GM20431 (cell line): Measurements from ENCODE around the gene SLCO3A1.

Experiments used
- in situ Hi-C: fragments of 300-500 bp; cut with MseI, MboI; formaldehyde crosslinking; loops from one replicate; pipeline ENCODE4 v1.15.0; 2020; ENCODE audit warnings: low sequenced_read_pairs; ENCODE audit not compliant: unreplicated experiment

Gene SLCO3A1

DNA sequence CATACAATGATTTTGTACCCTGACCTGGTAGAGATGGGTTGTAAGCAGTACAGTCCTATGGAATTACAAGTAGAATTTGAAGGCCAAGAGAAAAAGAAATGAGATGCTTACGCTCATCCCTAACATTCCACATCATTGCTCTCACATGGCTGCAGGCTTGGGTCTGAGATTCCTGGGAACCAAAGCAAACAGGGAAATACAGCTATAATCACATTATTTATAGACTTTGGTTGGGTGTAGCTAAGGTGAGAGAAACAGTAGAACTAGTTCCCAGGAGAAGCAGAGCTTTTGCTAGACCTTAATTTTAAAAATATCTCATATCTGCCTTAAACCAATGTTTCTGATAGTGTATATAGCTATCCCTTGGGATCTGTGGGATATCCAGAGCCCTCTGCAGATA lies 51.4 kb downstream of the SLCO3A1 start:
- in situ Hi-C loops: no loop called here

DNA sequence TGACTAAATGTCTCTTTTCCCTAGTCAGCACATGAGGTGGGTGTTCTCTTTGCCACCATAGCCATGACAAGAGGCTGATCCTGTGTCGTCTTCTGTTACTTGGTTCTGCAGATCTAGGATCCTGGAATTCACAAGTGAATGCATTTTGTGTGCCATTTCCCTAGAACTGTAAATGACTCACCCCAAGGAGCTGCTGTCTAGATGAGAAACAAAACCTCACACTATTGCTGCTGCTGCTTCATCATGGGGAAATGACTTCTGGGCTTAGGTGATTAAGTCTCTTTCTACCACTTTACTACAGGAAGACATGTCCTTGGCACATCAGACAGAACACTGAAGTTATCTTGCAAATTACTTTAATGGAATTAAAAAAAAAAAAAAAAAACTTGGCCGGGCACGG lies 54.9 kb downstream of the SLCO3A1 start:
- in situ Hi-C loops: no loop called here

GRCh38 chr15:91909111-91909510 lies 55.6 kb downstream of the SLCO3A1 start:
- in situ Hi-C loops: no loop called here

DNA sequence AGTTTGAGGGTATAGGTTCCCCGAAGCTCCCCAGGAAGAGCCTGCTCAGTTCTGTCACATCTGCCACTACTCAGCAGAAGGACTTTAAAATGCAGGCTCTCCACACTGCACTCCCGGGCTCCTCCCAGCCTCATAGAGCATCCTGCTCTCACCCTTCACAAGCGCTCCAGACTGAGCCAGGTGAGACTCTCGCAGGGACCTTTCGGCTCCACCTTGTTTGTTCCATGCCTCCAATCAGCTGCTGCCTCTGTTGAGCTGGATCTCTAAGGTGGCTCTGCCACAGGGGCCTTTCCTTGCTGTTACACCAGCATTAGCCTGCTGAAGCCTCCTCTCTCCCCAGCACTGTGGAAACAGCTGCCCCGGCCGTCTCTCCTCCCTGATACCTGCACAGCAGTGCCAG lies 56.1 kb downstream of the SLCO3A1 start:
- in situ Hi-C loops: no loop called here

- in situ Hi-C loops: no loop called here
These were observed 58.3 kb downstream of the SLCO3A1 start for GRCh38 chr15:91911844-91912243.

- in situ Hi-C loops: no loop called here
These were observed 58.8 kb downstream of the SLCO3A1 start for GRCh38 chr15:91912336-91912735.

DNA sequence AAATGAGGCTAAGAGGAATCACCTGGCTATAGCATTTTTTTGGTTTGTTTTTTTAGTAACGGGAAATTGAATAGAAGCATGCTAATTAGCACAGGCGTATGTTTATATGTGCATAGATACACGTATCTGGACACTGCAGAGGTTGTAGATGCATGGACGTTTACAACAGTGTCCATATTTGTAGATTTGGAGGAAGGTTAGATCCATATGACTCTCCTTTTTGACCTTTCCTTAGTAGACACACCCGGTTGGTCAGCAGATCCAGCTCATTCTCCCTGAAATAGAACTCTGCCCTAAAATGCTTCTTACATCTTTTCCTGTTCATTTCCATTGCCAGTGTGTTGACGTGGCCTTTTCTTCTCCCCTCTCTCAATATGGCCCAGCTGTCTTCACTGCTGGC lies 60.1 kb downstream of the SLCO3A1 start:
- in situ Hi-C loops: no loop called here

DNA sequence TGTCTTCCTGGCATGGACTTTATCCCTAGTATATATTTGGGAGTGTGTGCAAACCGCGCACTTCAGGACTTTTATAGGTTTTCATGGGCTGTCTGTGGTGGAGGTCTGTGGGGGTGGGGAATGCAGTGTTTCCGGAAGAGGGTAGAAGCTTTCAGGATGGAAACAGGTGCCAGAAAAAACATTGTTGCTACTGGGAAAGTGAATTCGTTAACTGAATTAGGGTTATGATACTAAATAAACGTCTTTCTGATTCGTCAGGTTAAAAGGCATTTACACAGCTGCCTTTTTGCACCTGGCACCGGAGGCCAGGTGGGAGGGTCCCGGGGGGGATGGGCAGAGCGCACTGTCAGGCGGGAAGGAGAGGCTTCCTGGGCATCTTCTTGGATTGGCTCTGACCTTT lies 62.1 kb downstream of the SLCO3A1 start:
- in situ Hi-C loops: no loop called here

GRCh38 chr15:91916051-91916450 lies 62.5 kb downstream of the SLCO3A1 start:
- in situ Hi-C loops: no loop called here

GRCh38 chr15:91917686-91918360 lies 64.3 kb downstream of the SLCO3A1 start:
- in situ Hi-C loops: no loop called here

DNA sequence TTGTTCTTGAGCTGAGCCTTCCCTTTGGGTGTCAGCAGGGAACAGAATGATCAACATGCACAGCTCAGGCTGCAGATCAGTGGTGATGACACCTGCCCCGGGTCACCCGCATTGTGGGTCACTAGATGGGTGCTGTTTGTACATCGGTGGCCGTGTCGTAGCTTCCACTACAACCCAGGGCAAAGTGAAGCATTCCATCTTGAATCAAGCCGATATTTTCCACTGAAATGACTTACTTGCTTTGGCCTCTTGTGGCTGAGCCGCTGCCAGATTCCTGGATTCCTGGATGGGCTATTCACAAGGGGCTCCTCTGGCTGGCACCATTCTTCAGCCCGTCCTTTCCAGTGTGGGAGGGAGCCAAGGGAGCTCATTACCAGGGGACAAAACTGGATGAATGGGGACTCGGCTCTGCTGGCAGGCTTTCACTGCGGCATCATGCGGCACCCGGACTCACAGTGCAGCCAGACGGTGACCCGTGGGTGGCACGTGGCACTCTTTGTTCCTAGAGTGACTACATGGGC lies 65.6 kb downstream of the SLCO3A1 start:
- in situ Hi-C loops: no loop called here

- in situ Hi-C loops: no loop called here
These were observed 67.8 kb downstream of the SLCO3A1 start for GRCh38 chr15:91921188-91921842.

DNA sequence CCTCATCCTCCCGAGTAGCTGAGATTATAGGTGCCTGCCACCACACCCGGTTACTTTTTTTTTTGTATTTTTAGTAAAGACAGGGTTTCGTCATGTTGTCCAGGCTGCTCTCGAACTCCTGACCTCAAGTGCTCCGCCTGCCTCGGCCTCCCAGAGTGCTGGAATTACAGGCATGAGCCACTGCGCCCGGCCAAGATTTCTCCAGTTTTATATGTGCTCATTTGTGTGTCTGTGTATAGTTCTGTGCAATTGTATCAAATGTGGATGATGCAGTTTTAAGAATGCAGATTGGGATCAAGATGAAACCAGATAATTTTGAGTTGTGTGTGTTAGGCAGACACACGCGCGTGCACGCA lies 68.3 kb downstream of the SLCO3A1 start:
- in situ Hi-C loops: no loop called here

- in situ Hi-C loops: no loop called here
These were observed 69.4 kb downstream of the SLCO3A1 start for GRCh38 chr15:91922646-91923547.

GRCh38 chr15:91924183-91924582 lies 70.7 kb downstream of the SLCO3A1 start:
- in situ Hi-C loops: no loop called here

- in situ Hi-C loops: no loop called here
These were observed 71.5 kb downstream of the SLCO3A1 start for GRCh38 chr15:91924837-91925495.

GRCh38 chr15:91925794-91926193 lies 72.3 kb downstream of the SLCO3A1 start:
- in situ Hi-C loops: no loop called here

- in situ Hi-C loops: no loop called here
These were observed 73.4 kb downstream of the SLCO3A1 start for GRCh38 chr15:91926908-91927270.

DNA sequence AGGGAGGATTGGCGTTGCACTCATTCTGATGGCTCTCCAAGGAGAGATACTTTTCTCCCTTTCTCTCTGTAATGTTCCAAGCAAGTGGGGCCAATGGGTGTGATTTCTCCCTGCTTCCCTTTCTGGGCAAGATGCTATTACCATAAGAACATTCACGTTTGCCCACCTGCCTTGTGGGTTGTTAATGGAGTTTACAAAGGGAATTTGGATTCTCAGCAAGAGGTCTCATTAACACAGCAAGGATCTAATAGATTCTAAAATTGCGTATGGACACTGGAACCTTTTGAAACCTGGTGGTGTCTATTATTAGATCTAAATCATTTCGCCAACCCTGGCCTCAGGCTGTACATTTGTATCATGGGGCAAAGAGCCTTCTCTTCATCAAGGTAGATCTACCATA lies 74.1 kb downstream of the SLCO3A1 start:
- in situ Hi-C loops: no loop called here

DNA sequence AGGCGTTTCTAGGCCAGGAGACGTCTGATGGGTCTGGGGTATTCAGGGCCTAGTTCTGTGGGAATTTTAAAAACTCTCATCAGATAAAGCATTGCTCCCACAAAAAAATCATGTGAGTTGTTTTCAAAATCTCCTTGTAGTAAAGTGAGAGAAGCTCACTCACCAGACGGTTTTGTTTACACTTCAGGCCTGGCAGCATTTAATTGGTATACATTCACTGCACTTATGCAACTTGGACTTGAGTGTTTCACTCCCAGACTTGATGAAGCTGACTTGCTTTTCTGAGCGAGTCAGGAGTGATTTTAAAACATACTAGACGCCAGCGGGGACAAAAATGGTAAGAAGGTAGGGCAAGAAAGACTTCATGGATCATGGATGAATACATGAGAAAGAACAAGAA lies 75.2 kb downstream of the SLCO3A1 start:
- in situ Hi-C loops: no loop called here
